ENCODE measurements around the gene PFAS.

Gene PFAS

DNA sequence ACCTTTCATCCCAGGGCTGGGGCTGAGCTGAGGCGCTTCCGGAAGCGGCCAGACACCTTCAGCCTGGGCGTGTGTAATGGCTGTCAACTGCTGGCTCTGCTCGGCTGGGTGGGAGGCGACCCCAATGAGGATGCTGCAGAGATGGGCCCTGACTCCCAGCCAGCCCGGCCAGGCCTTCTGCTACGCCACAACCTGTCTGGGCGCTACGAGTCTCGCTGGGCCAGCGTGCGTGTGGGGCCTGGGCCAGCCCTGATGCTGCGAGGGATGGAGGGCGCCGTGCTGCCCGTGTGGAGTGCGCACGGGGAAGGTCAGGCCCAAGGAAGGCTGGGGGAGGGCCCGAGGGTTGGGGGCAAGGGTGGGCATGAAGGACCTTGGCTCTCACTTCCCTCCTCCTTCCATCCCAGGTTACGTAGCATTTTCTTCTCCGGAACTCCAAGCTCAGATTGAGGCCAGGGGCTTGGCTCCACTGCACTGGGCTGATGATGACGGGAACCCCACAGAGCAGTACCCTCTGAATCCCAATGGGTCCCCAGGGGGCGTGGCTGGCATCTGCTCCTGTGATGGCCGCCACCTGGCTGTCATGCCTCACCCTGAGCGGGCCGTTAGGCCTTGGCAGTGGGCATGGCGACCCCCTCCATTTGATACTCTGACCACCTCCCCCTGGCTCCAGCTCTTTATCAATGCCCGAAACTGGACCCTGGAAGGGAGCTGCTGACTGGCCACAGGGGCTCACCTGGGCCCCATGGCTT, 19.6 kb downstream of the PFAS start:
- H3K4me3 ChIP-seq = no peak overlapping the region
- peaks cover 0 to 23% (median 17%) of the 10 kb centered on the region in 10 experiments; a peak in 16 of 20 replicates for H3K4me1 ChIP-seq
- no peak for TF ChIP-seq Cebpa-rat (IDR thresholded peaks at IDR 0.05)
- no peaks in the 10 kb centered on the region for H3K9me3 ChIP-seq (replicated peaks in 1 of 11)
- no peak overlapping the region for H3K4me2 ChIP-seq
- no peak overlapping the region for H3K9ac ChIP-seq
- peaks cover 57 to 95% (median 80%) of the 10 kb centered on the region in 11 experiments for H3K36me3 ChIP-seq
- no peaks in the 10 kb centered on the region for H3K27me3 ChIP-seq
- peaks cover 0 to 21% (median 4%) of the 10 kb centered on the region in 11 experiments; a peak in 6 of 22 replicates for H4K20me1 ChIP-seq
- no peak overlapping the region; a peak in 1 of 22 replicates for H3K27ac ChIP-seq

DNA sequence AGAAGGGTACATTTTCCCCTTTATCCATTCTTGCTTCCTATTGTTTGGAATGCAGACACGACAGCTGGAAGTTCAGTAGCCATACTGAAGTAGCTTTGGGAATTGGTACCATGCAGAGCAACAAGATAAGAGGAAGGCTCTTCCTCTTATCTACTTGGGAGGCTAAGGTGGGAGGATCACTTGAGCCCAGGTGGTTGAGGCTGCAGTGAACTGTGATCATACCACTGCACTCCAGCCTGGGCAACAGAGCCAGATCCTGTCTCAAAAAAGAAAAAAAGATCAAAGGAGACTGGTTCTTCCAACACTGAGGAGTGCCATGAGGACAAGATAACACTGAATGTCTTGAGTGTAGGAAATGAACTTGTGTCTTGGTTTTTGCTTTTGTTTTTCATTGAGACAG, 23.3 kb downstream of the PFAS start:
- Histone ChIP-seq H3K27me3 (no peaks in the 10 kb centered on the region), H3K4me3 (no peak overlapping the region), H3K27ac (no peak overlapping the region), H3K4me1 (0 out of 20 replicates have a peak, but pooled peaks cover 0 to 3% (median 0%) of the 10 kb centered on the region in 10 experiments), H3K36me3 (peaks cover 20 to 82% (median 51%) of the 10 kb centered on the region in 11 experiments), H3K9ac (no peak overlapping the region), H3K9me3 (replicated peaks in 1 of 11) (no peaks in the 10 kb centered on the region), H4K20me1 (peaks cover 0 to 9% (median 0%) of the 10 kb centered on the region in 11 experiments; a peak in 3 of 22 replicates), H3K4me2 (no peak overlapping the region)
- no peak for TF ChIP-seq Cebpa-rat (IDR thresholded peaks at IDR 0.05)

DNA sequence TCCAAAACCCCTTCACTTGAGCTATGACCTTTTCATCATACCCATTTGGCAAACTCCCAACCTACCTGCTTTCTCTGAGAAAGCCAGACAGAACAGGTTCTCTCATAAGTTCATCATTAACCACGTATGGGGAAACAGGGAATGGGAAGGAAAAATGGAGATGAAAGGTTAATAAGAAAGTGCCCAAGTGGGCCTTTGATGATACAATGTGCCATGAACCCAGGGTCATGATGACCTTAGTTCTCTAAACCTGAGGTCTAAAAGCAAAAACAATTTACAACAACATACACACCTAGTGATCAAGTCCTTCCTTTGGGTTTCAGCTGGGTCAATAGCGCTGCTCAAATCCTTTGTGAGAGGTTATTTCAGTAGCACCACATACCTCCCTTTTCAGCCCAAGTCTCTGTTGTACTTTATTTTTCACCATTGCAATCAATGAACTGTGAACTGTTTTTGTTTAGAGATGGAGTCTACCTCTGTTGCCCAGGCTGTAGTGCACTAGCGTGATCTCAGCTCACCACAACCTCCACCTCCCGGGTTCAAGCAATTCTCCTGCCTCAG, 24.9 kb downstream of the PFAS start:
- no peaks in the 10 kb centered on the region for H3K9me3 ChIP-seq (replicated peaks in 1 of 11)
- no peak overlapping the region for H3K9ac ChIP-seq
- no peak overlapping the region for H3K4me2 ChIP-seq
- H3K4me3 ChIP-seq = no peak overlapping the region
- H3K27ac ChIP-seq = no peak overlapping the region
- H3K27me3 ChIP-seq = no peaks in the 10 kb centered on the region
- no peak for TF ChIP-seq Cebpa-rat (IDR thresholded peaks at IDR 0.05)
- H3K4me1 ChIP-seq = 0 out of 20 replicates have a peak, but pooled peaks cover 0 to 4% (median 0%) of the 10 kb centered on the region in 10 experiments
- H3K36me3 ChIP-seq = peaks cover 12 to 69% (median 39%) of the 10 kb centered on the region in 11 experiments
- peaks cover 0 to 9% (median 0%) of the 10 kb centered on the region in 11 experiments; a peak in 1 of 22 replicates for H4K20me1 ChIP-seq

DNA sequence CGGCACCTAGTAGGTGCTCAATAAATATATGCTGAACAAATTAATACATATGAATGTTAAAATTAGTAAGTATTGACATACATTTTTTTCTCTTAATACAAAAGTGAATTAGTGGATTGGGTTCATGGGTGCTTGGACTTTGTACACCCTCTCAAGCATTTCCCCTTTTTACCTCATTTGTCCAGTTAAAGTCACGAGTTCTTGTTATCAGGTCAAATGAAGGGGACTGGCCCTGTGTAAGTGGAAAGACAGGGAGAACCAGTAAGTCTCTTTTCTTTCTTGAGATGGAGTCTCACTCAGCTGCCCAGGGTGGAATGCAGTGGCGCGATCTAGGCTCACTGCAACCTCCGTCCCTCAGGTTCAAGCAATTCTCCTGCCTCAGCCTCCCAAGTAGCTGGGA, 25.7 kb downstream of the PFAS start:
- H3K9ac ChIP-seq = no peak overlapping the region
- no peak overlapping the region for H3K4me2 ChIP-seq
- no peaks in the 10 kb centered on the region for H3K9me3 ChIP-seq (replicated peaks in 1 of 11)
- 0 out of 20 replicates have a peak, but pooled peaks cover 0 to 4% (median 0%) of the 10 kb centered on the region in 10 experiments for H3K4me1 ChIP-seq
- TF ChIP-seq Cebpa-rat (IDR thresholded peaks at IDR 0.05) = no peak
- H3K27ac ChIP-seq = no peak overlapping the region
- H3K36me3 ChIP-seq = peaks cover 8 to 61% (median 30%) of the 10 kb centered on the region in 11 experiments
- H3K27me3 ChIP-seq = no peaks in the 10 kb centered on the region
- H4K20me1 ChIP-seq = peaks cover 0 to 7% (median 0%) of the 10 kb centered on the region in 11 experiments; a peak in 1 of 22 replicates
- H3K4me3 ChIP-seq = no peak overlapping the region

DNA sequence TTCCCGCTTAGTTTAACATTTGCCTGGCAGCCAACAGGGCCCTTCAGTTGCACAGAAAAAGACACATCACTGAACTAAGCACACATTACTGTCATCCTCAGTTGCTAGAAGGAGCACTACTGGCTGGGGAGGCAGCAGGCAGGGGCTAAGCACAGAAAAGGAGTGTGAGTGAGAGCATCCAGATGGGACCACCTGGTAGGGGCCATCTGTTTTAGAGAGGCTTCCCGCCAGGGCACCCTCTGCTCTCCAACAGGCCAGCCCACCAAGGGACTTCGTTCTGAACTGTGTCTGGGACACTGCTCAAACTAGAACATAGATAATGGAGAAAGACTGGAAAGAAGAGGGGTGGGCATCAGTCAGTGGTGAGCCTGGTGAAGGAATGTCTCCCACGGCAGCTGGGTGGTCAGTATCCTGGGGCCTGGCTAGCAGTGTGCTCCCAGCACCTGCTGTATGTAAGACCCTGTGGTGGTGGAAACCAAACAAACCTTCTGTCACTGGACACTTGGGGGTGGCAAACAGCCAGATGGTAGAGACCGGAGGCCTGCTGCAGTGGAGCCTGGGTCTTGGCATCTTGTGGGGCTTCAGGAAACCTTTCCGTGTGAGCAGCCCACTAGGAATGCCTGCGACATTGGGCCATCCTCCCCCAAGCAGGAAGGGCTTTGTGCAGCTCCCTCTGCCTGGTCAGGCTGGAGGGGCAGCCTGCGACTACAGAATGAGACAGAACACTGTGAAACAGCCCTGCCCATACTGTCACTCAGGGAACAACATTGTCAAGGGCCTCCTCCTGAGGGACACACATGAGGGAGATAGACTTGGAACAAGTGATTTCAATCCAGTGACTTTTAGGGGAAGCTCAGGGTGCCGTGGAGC, 26.6 kb downstream of the PFAS start:
- no peak overlapping the region for H3K9ac ChIP-seq
- peaks cover 0 to 53% (median 22%) of the 10 kb centered on the region in 11 experiments; a peak in 19 of 22 replicates for H3K36me3 ChIP-seq
- no peaks in the 10 kb centered on the region for H3K9me3 ChIP-seq (replicated peaks in 1 of 11)
- no peak overlapping the region for H3K4me2 ChIP-seq
- no peak overlapping the region for H3K4me3 ChIP-seq
- no peak overlapping the region for H3K27ac ChIP-seq
- H3K4me1 ChIP-seq = 0 out of 20 replicates have a peak, but pooled peaks cover 0 to 4% (median 0%) of the 10 kb centered on the region in 10 experiments
- no peaks in the 10 kb centered on the region for H4K20me1 ChIP-seq
- no peak for TF ChIP-seq Cebpa-rat (IDR thresholded peaks at IDR 0.05)
- H3K27me3 ChIP-seq = no peaks in the 10 kb centered on the region

DNA sequence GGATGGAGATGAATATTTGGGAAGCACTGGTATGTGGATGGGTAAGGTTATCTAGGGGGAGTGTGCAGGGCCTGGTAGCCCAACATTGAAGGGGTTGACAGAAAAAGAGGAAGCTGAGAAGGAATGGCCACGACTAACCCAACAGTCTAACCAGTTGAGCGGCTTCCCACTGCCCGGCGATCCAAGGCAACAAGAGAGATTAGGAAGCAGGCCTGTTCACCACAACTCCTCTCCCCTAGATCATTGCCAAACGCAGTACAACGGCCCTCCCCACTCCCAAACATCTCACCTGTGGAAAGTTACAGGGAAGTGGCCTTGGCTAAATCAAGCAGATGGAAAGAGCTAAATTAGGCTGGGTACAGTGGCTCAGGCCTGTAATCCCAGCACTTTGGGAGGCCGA, 28.2 kb downstream of the PFAS start:
- H3K27ac ChIP-seq = no peak overlapping the region
- H3K9me3 ChIP-seq (replicated peaks in 1 of 11) = no peaks in the 10 kb centered on the region
- no peak for TF ChIP-seq Cebpa-rat (IDR thresholded peaks at IDR 0.05)
- H3K9ac ChIP-seq = no peak overlapping the region
- H4K20me1 ChIP-seq = no peaks in the 10 kb centered on the region
- H3K4me1 ChIP-seq = 0 out of 20 replicates have a peak, but pooled peaks cover 0 to 4% (median 0%) of the 10 kb centered on the region in 10 experiments
- peaks cover 0 to 38% (median 13%) of the 10 kb centered on the region in 11 experiments; a peak in 10 of 22 replicates for H3K36me3 ChIP-seq
- no peak overlapping the region for H3K4me2 ChIP-seq
- no peak overlapping the region for H3K4me3 ChIP-seq
- no peaks in the 10 kb centered on the region for H3K27me3 ChIP-seq

DNA sequence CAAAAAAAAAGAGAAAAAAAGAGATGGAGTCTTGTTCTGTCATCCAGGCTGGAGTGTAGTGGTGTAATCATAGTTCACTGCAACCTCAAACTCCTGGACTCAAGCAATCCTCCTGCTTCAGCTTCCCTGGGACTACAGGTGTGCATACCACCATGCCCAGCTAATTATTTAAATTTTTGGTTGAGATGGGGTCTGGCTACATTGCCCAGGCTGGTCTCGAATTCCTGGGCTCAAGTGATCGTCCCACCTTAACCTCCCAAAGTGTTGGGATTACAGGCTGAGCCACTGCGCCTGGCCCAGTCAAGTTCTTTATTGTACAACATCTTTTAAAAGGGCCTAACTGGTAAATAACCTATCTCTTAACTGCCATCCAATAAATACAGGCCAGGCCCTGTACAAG, 33.3 kb downstream of the PFAS start:
- no peak for TF ChIP-seq Cebpa-rat (IDR thresholded peaks at IDR 0.05)

DNA sequence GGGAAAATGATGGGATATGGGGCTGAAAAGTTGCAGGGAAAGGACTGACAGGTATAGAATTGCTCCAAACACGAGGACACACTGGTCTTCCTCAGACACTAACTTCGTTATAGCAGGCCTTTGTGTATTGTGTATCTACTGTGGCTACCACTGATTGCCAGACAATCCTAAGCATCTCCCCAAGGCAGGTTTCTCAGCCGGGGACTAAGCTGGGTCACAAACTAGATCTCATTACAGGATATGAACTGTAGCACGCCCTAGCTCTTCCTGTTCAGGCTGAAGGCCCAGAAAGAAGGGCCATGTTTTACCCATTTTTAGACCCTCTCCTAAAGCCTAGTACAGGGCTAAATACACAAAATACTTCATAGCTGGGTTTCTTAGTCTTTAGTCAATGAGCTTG, 34.3 kb downstream of the PFAS start:
- Histone ChIP-seq H3K4me1 (peaks cover 17 to 26% (median 22%) of the 10 kb centered on the region in 10 experiments), H3K36me3 (no peaks in the 10 kb centered on the region), H3K27ac (no peak overlapping the region; a peak in 1 of 22 replicates), H3K4me2 (no peak overlapping the region), H3K9me3 (replicated peaks in 1 of 11) (no peaks in the 10 kb centered on the region), H3K4me3 (no peak overlapping the region), H3K9ac (no peak overlapping the region), H4K20me1 (no peaks in the 10 kb centered on the region), H3K27me3 (no peaks in the 10 kb centered on the region)
- no peak for TF ChIP-seq Cebpa-rat (IDR thresholded peaks at IDR 0.05)

More for the DNA sequence above, 33.3 kb downstream of the PFAS start:
- no peak overlapping the region for H3K9ac ChIP-seq
- no peaks in the 10 kb centered on the region for H3K9me3 ChIP-seq (replicated peaks in 1 of 11)
- H4K20me1 ChIP-seq = no peaks in the 10 kb centered on the region
- no peaks in the 10 kb centered on the region for H3K36me3 ChIP-seq
- no peaks in the 10 kb centered on the region for H3K27me3 ChIP-seq
- no peak overlapping the region for H3K4me3 ChIP-seq
- no peak overlapping the region for H3K4me2 ChIP-seq
- peaks cover 11 to 18% (median 14%) of the 10 kb centered on the region in 10 experiments for H3K4me1 ChIP-seq
- no peak overlapping the region for H3K27ac ChIP-seq

DNA sequence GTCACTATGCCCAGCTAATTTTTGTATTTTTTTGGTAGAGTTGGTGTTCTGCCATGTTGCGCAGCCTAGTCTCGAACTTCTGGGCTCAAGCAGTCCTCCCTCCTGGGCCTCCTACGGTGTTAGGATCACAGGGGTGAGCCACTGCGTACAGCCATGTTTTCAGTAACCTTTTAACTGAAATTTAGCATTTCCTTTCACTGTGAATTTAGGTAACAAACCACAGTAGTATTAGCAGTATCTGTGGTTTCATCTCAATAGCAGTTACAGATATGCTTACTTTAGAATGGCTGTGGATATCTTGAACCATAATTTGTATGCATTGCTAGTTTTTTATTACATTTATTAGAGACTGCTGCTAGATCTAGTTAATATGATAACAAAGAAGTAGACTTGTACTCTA, 35.0 kb downstream of the PFAS start:
- H3K27ac ChIP-seq = no peak overlapping the region
- H3K4me1 ChIP-seq = peaks cover 18 to 27% (median 23%) of the 10 kb centered on the region in 10 experiments
- no peak overlapping the region for H3K4me3 ChIP-seq
- no peaks in the 10 kb centered on the region for H3K36me3 ChIP-seq
- no peaks in the 10 kb centered on the region for H3K27me3 ChIP-seq
- H3K9ac ChIP-seq = no peak overlapping the region
- no peak overlapping the region for H3K4me2 ChIP-seq
- peaks cover 0 to under 1% (median 0%) of the 10 kb centered on the region in 11 experiments; a peak in 1 of 22 replicates for H4K20me1 ChIP-seq
- no peaks in the 10 kb centered on the region for H3K9me3 ChIP-seq (replicated peaks in 1 of 11)
- no peak for TF ChIP-seq Cebpa-rat (IDR thresholded peaks at IDR 0.05)

All from BLaER1 treated with 17β-estradiol and CSF1 and Interleukin-3, amounts not matched to agents 10 nM and 100 nM (cell line).